Ovary (tissue), 9 donors: ENCODE data around the gene CACNA1H. TPM values are rescaled to one million over a fixed set of nuclear protein-coding genes. Genes with fewer than 3 reads are reported as not detected.
"Not testable (repeated sequence)": the region's sequence is repeated elsewhere in the genome, so short reads cannot be mapped to it uniquely, and the experiment has no call there.

Experiments used
- DNase-seq, 5 donors: peaks; one replicate each; pipeline ENCODE4 v3.0.0-alpha.2; 2019 to 2020
- H3K27ac ChIP-seq, 2 donors: fragments of 200-600 bp; one replicate each; pipeline versions ENCODE4 v1.5.1 to v1.8.0; 2019 to 2022
- H3K27me3 ChIP-seq: fragments of 200-600 bp; one replicate; pipeline ENCODE4 v1.8.0; 2022
- H3K36me3 ChIP-seq: fragments of 200-600 bp; sonication (generic); one replicate; pipeline ENCODE4 v1.5.1; 2019
- H3K4me1 ChIP-seq: one replicate; pipeline ENCODE4 v1.8.1; 2013; ENCODE audit warnings: mild to moderate bottlenecking, moderate library complexity; ENCODE audit not compliant: insufficient read depth
- H3K4me3 ChIP-seq: fragments of 200-600 bp; sonication (generic); one replicate; pipeline ENCODE4 v1.5.1; 2017
- H3K9me3 ChIP-seq, 2 donors: fragments of 200-600 bp in 1 of 2; sonication (generic) in 1 of 2; one replicate each; pipeline versions ENCODE4 v1.5.1 to v1.8.1; 2013 to 2019; ENCODE audit warnings: mild to moderate bottlenecking in 1 of 2, moderate library complexity in 1 of 2
- EP300 ChIP-seq: sonication (generic); formaldehyde crosslinking; IDR thresholded peaks from one replicate; pipeline ENCODE4 v1.6.1; 2017; ENCODE audit warnings: antibody characterized with exemption
- POLR2A ChIP-seq: fragments of 450-650 bp; IDR thresholded peaks from one replicate; pipeline ENCODE4 v1.6.1; 2017; ENCODE audit warnings: antibody characterized with exemption, mild to moderate bottlenecking, moderate library complexity
- WGBS, 3 donors: extraction: QIAGEN DNeasy Blood & Tissue Kit in 1 of 3; methylation state at CpG; one replicate each; pipeline versions ENCODE4 v1.1.5 to v1.1.7; 2013 to 2017; 5-methylcytosine and 5-hydroxymethylcytosine counted together
- intact Hi-C, 4 donors: fragments of 100-400 bp; cut with DNase I; formaldehyde crosslinking; loops; one replicate each; pipeline versions ENCODE4 v1.11.0 to v1.15.1; 2022 to 2023
- polyA plus RNA-seq, 2 donors: library from polyadenylated mRNA; stranded (reverse); fragments of 200-250 nt in 1 of 2; fragments of 350-450 nt in 1 of 2; fragmentation: Illumina TruSeq in 1 of 2; extraction: RNeasy Lipid Tissue Mini Kit (QIAGEN cat#74804) in 1 of 2; gene quantifications; one replicate each; pipeline ENCODE4 v1.2.3, GENCODE V29; 2013 to 2014
- total RNA-seq, 7 donors: library from RNA; depleted of rRNA in 2 of 7; stranded (reverse); fragments of >200 nt in 2 of 7; fragmentation: NEBNext Ultra II Directional in 3 of 7; extraction: Animal tissue kit (Norgen Biotek cat#: 25700) in 3 of 7; gene quantifications; one replicate each; pipeline versions ENCODE4 v1.1.0 to v1.2.4, GENCODE V29; 2016 to 2023
- TF ChIP-seq, protein P1 (sequence below), 3 donors: fragments of 450-650 bp in 2 of 3; fragments of 200-600 bp in 1 of 3; IDR thresholded peaks; one replicate each; pipeline versions ENCODE4 v1.5.1 to v1.8.0; 2016 to 2022; ENCODE audit warnings: antibody characterized with exemption in 3 of 3, mild to moderate bottlenecking in 1 of 3
- donor health status: DM: no; HTN: no; CAD: no; lungs with moderate emphysema.
- donor health status: DM: no; HTN: no; CAD: no.
- donor health status: Bipolar disorder and iron deficiency.
- donor health status: DM: yes; HTN: yes; CAD: no.
- donor health status: DM: no; HTN: no; CAD: no.
- donor health status: DM: yes; HTN: yes; CAD: no.

The CACNA1H gene
- total and polyA plus RNA-seq, 9 donors: 7.3 to 217 (median 106) TPM

DNA sequence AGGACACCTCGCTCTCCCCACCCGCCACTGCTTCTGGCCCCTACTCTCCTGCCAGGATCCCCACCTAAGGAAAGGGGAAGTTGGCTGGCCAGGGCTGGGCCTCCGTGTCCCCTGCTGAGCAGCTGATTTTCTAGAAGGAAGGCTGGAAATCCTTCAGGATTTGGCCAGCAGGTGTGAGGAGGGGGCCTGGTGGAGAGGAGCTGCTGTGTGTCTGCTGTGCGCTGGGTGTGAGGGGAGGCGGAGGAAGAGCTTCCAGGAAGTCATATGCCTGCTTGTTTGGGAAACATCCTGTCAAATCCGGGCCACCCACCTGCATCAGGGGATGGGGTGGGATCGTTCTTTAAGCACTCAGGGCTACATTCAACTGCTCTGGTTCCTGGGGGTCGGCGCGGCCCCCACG is 43.6 kb downstream of the CACNA1H start:
- Histone ChIP-seq H3K36me3 (no peaks in the 10 kb centered on the region), H3K4me1 (peaks cover 2% of the 10 kb centered on the region), H3K27ac (no peak overlapping the region), H3K4me3 (no peak overlapping the region), H3K27me3 (no peaks in the 10 kb centered on the region), H3K9me3 (no peaks in the 10 kb centered on the region)
- no peak for DNase-seq
- no peak for TF ChIP-seq POLR2A
- TF ChIP-seq, protein P1, sequence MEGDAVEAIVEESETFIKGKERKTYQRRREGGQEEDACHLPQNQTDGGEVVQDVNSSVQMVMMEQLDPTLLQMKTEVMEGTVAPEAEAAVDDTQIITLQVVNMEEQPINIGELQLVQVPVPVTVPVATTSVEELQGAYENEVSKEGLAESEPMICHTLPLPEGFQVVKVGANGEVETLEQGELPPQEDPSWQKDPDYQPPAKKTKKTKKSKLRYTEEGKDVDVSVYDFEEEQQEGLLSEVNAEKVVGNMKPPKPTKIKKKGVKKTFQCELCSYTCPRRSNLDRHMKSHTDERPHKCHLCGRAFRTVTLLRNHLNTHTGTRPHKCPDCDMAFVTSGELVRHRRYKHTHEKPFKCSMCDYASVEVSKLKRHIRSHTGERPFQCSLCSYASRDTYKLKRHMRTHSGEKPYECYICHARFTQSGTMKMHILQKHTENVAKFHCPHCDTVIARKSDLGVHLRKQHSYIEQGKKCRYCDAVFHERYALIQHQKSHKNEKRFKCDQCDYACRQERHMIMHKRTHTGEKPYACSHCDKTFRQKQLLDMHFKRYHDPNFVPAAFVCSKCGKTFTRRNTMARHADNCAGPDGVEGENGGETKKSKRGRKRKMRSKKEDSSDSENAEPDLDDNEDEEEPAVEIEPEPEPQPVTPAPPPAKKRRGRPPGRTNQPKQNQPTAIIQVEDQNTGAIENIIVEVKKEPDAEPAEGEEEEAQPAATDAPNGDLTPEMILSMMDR (IDR thresholded peaks at IDR 0.05): no peak
- TF ChIP-seq EP300: no peak
- 72 to 78% (median 74%) methylated on average over 9 to 11 of the region's 11 CpGs for WGBS, 3 donors
- intact Hi-C loops: no loop called here

DNA sequence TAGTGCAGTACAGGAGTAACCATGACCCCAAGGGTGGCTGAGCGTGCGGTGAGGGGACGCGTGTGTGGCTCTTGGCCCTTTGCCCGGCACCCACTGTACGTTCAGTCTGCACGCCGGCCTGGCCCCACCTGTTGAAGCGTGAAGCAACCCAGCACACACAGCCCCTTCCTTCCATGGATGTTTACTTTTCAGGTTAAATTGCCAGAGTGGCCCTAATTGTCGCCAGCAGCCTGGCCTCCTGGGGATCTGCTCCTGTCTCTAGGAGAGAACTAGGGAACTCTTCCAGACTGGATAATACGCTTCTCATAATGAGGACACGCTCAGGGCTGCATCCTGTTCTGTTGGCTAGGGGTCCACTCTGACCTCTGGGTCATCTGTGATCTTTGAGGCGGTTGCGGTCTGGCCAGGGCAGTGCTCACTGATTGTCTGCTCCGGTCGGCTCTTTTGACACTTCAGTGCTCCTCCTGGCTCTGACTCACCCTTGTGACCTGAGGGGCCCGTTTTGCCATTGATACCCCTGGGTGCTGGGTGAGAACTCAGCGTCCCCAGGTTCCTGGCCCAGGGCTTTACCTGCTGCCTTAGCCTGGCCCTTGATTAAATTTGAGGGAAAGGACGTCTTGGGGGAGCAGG is 44.4 kb downstream of the CACNA1H start:
- no peak overlapping the region for H3K4me3 ChIP-seq
- WGBS, 3 donors: 82 to 84% (median 83%) methylated on average over 19 of the region's 19 CpGs
- no peaks in the 10 kb centered on the region for H3K36me3 ChIP-seq
- H3K27me3 ChIP-seq: no peaks in the 10 kb centered on the region
- H3K27ac ChIP-seq: no peak overlapping the region
- intact Hi-C loops: no loop called here
- no peaks in the 10 kb centered on the region for H3K9me3 ChIP-seq
- DNase-seq: no peak
- H3K4me1 ChIP-seq: peaks cover 2% of the 10 kb centered on the region
- TF ChIP-seq EP300: no peak
- TF ChIP-seq POLR2A: no peak
- TF ChIP-seq, protein P1 (IDR thresholded peaks at IDR 0.05): no peak

DNA sequence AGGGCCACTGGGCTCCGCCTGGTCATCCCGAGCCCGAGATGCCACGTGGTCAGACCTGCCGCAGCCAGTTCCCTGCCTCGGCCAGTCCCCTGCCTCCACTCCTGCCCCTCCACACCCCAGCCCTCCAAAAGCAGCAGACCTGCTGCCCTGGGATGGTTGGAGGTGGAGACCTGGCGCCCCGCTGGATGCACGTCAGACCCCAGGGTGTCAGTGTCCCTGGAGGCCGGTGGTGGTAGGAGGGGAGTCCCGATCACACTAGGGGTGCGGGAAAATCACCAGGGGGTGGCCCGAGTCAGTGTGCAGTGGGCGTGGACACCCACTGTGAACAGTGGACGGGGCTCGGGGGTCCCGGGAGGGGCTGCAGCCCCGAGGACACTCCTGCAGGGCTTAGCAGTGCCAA is 45.3 kb downstream of the CACNA1H start:
- TF ChIP-seq EP300 (no peak), POLR2A (no peak)
- TF ChIP-seq, protein P1 (IDR thresholded peaks at IDR 0.05): no peak
- intact Hi-C loops: no loop called here
- Histone ChIP-seq H3K36me3 (no peaks in the 10 kb centered on the region), H3K27me3 (no peaks in the 10 kb centered on the region), H3K27ac (no peak overlapping the region), H3K4me3 (no peak overlapping the region), H3K9me3 (no peaks in the 10 kb centered on the region), H3K4me1 (peaks cover 2% of the 10 kb centered on the region)
- no peak for DNase-seq
- WGBS, 3 donors: 90 to 93% (median 91%) methylated on average over 17 to 18 of the region's 18 CpGs

DNA sequence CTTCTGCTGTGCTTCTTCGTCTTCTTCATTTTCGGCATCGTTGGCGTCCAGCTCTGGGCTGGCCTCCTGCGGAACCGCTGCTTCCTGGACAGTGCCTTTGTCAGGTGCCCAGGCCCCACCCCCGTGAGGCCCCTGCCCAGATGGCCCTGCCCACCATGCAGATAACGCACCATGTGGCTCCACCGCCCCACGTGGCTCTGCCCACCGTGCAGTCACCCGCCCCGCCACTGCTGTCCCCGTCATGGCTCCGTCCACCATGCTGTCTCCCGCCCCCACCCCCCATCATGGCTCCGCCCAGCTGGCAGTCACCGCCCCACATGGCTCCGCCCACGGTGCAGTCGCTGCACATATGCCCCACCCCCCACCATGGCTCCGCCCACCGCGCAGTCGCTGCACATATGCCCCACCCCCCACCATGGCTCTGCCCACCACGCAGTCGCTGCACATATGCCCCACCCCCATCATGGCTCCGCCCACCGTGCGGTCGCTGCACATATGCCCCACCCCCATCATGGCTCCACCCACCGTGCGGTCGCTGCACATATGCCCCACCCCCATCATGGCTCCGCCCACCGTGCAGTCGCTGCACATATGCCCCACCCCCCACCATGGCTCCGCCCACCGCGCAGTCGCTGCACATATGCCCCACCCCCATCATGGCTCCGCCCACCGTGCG is 45.9 kb downstream of the CACNA1H start:
- intact Hi-C loops, H3K4me3 ChIP-seq, H3K27me3 ChIP-seq, H3K27ac ChIP-seq, H3K9me3 ChIP-seq, DNase-seq, H3K36me3 ChIP-seq, H3K4me1 ChIP-seq: not testable (repeated sequence)
- 73 to 87% (median 85%) methylated on average over 25 to 44 of the region's 44 CpGs for WGBS, 3 donors

DNA sequence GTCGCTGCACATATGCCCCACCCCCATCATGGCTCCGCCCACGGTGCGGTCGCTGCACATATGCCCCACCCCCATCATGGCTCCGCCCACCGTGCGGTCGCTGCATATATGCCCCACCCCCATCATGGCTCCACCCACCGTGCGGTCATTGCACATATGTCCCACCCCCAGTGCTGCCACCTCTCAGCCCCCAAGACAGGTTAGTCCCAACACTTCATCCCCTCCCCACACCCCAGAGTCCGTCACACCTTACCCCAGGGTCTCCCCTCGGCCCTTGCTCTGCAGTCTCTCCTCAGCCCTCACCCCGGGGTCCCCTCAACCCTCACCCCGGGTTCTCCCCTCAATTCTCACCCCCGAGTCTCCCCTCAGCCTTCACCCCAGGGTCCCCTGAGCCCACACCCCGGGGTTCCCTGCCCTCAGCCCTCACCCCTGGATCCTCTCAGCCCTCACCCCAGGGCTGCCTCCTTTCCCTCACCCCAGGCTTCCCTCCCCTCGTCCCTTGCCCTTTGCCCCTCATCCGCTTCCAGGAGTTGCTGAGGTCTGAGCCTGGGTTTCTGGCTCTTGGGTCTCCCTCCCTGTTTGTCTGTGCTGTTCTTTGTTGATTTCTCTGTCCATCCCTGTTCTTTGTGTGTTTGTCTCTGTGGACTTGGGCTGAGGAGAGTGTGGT is 46.6 kb downstream of the CACNA1H start:
- Histone ChIP-seq H3K36me3 (no peaks in the 10 kb centered on the region), H3K9me3 (no peaks in the 10 kb centered on the region), H3K27ac (no peak overlapping the region), H3K4me1 (peaks cover under 1% of the 10 kb centered on the region), H3K27me3 (no peaks in the 10 kb centered on the region), H3K4me3 (no peak overlapping the region)
- TF ChIP-seq, protein P1 (IDR thresholded peaks at IDR 0.05): no peak
- TF ChIP-seq EP300: no peak
- no peak for TF ChIP-seq POLR2A
- intact Hi-C loops: no loop called here
- 67 to 92% (median 78%) methylated on average over 10 to 15 of the region's 19 CpGs for WGBS, 3 donors
- DNase-seq: no peak
